ENCODE measurements around the gene HRC.
A peak's percentile ranks its signal among the peaks of the same experiment; 100 is the strongest.
"Not testable (repeated sequence)": the region's sequence is repeated elsewhere in the genome, so short reads cannot be mapped to it uniquely, and the experiment has no call there.

HRC gene

GRCh38 chr19:49160450-49161189 is 5.4 kb upstream of the HRC start:
- no peak for DNase-seq

GRCh38 chr19:49157445-49158224 is 2.4 kb upstream of the HRC start, which contains the start of gene TRPM4:
TSS of gene TRPM4 (plus strand) at chr19:49157792. CDS start at chr19:49157867, 75 bp downstream.
- peak; percentile 76 to 90 for DNase-seq

DNA sequence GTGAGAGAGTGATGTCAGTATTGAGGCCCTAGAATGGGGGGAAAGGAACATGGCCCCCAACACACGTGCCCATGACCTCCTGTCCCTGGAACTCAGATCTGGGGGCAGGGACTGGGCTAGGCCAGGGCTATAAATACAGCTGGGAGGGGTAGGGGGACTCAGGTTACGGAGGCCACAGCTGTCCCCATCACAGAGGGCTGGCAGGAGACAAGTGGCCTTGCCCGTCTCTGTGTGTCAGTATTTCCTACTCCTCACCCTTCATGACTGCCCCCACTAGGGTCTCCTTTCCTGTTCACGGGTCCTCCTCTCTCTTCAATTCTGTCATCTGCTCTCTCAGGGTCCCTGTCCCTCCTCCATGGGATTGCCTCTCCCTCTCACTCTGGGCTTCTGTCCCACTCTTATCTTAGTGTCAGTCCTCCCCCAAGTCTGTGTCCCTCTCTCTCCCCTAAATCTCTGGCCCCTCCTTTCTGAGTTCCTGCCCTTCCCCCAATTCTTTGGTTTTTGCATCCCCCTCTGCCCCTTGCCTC is 687 bp upstream of the HRC start:
- no peak for DNase-seq

GRCh38 chr19:49154279-49154678 is 917 bp downstream of the HRC start:
- no peak for DNase-seq

- no peak for DNase-seq
Observed at GRCh38 chr19:49153167-49153809, 1.9 kb downstream of the HRC start.

DNA sequence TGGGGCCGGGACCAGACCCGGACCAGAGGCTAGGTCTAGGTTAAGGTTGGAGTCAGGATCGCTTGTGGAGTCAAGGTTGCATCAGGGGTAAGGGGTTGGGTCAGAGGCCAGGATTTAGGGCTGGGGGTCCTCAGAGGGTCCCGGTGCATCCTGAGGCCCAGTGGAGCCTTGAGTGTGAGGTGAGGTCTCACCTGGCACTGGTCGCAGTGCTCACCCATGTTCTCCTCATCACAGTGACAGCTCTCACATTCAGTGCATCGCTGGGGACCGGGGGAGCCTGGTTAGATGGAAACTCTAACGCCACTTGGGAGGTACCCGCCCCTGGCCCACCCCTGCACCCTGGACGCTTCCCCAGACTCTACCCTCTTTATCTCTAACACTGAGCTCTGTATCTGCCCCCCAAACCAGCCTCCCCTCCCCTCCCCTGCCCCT is 3.1 kb downstream of the HRC start:
- no peak for DNase-seq

DNA sequence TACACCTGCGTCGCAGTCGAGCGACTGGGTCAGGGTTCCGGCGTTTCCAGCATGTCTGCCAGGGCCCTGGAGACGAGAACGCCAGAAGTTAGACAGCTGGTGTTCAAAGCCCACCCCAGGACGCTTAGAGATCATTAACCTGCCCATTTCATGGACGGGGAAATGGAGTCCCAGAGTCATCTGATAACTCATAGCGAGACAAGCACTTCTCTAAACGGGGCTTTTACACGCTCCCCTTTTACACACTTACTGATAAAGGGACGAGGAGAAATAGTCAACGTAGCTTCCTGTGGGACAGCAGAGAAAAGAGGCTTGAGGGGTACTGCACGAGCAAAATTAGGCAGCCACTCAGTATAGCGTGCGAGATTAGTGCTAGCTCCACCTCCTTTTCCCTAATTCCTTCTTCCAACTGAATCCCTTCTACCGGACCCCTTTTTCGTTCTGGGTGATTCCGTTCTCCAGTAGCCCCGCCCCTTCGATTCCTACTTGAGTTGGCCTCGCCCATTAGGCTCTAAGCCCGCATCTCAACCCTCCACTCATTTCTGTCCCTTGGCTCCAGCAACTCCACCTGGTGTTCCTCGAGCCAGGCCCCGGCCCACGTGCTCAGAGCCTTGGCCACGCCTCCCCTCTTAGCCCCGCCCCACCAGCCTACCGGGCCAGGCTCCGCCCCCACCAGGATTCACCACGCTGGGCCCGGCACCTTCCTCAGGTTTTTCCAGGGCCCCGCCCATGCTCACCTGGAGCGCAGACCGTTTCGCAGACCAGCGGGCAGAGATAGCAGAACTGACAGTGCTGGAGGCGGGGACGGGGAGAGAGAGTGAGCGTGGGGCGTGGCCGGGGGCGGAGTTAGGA is 3.7 kb downstream of the HRC start:
- peak; percentile 96 to 99 for DNase-seq

GRCh38 chr19:49150944-49151243 is 4.3 kb downstream of the HRC start:
- no peak for DNase-seq

- peak; percentile 90 to 96 for DNase-seq
Observed at GRCh38 chr19:49150106-49150943, 4.9 kb downstream of the HRC start.

DNA sequence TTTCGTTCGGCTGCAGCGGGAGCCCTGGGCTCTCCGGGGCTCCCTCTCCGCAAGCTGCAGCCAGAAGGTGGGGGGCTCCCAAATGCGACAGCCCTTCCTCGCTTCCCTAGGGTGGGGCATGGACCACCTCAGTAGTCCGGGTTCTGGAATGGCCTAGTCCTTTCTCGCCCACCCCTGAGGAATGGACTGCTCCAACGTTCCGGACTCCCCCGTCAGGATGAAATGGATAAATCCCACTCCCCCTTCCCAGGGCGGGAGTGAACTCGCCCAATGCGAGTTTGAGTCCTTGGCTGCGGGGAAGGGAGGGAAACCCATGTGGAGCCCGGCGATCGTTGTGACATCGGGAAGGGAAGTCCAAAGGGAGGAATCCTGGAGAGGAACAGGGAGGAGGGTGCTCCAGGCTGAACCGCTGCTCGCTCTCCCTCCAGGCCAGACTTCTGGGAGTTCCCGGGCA is 5.5 kb downstream of the HRC start:
- peak; percentile 55 to 94 for DNase-seq

- peak; percentile 99 for DNase-seq
Observed at GRCh38 chr19:49148784-49149651, 6.2 kb downstream of the HRC start.

GRCh38 chr19:49148044-49148682 is 7.0 kb downstream of the HRC start:
- no peak for DNase-seq

GRCh38 chr19:49146408-49146770 is 8.8 kb downstream of the HRC start:
- not testable (repeated sequence) for DNase-seq

DNA sequence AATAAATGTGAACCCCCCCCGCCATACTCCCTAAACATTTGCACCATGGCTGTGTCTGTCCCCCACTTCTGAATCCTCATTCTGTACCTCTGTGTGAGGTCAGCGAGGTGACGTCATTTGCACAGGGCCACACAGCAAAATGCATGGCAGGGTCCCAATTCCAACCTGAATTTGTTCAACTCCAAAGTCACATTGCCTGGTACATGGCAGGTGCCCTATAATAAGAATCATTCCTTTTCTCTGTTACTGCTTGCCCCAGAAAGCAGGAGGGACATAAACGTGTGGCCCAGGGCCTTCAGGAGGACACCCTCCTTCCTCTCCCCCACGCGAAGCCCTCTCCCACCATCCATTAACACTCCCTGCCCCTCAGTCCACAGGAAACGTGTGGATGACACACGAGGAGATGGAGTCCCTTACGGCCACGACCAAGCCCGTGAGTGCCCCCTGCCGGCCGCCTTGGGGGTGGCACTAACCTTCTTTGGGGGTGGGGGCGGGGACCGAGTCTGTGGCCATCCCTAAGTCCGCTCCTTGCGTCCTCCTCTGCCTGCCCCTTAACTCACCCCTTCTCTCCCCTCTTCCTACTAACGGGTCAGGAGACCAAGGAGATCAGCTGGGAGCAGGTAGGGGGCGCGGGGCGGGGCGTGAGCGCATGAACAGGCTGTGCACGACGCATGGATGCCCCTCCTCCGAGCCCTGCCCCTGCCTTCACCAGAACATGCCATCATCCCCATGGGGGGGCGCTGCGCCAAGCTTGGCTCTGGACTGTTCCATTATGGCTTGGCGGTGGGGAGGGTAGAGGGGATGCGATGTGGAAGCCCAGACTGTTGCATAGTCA is 9.4 kb downstream of the HRC start:
- DNase-seq = peak; percentile 35 to 38

DNA sequence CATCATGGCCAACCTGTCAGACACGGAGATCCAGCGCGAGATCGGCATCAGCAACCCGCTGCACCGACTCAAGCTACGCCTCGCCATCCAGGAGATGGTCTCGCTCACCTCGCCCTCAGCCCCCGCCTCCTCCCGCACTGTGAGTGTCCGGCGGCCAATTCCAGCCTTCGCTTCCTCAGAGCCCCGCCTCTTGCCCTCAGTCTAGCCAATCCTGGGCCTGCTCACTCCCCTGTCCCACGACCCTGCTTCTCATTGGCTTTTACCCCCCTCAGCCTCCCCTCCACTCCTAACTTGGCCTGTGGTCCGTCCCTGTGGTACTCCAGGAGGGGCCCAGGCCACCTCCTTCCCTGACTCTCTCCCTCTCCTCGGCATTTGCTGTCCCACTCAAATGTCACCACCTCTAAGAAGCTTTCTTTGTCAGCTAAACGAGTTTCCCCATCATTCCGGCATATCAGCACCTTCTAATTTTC is 12.3 kb downstream of the HRC start:
- DNase-seq = no peak

DNA sequence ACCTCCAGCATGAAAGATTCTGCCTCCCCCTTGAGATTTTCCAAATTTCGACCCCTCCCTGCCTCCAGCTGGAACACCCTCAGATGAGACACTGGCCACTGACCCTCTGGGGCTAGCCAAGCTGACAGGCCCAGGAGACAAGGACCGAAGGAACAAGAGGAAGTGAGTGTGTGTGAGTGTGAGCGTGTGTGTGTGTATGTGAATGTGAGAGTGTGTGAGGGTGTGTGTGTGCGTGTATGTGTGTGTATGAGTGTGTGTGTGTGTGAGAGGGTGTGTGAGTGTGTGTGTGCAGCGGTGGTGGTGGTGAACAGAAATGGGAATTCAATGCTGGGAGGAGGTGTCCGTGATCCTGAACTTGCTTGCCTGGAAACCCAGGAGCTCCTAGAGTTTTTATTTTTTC is 13.8 kb downstream of the HRC start:
- no peak for DNase-seq

DNA sequence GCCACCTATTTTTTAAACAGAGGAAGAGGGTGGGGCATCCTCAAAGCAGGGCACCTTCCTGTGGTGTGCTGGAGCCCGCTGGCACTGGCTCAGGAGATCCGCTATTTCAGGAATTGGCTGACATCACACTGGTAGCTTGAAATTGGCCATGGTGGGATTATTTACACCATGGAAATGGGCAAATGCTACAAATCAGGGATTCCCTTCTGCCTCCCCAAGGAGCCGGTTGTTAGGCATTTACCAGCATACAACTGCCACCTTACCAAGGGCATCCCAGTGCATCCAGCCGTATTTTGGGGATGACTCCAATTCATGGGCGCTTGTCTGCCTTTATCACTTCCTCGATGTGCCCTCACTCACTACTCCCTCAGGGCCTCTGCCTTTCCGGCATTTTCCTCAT is 14.2 kb downstream of the HRC start:
- DNase-seq = no peak

- DNase-seq = no peak
Observed at GRCh38 chr19:49136771-49137171, 18.4 kb downstream of the HRC start.

- no peak for DNase-seq
Observed at GRCh38 chr19:49135686-49136085, 19.5 kb downstream of the HRC start.

Measured in NCI-H187 (cell line).